HFFc6 (cell line): ENCODE measurements around the gene POLE. TPM values are rescaled to one million over a fixed set of nuclear protein-coding genes. Genes with fewer than 3 reads are reported as not detected.

Source experiments
- DNase-seq: peaks from one replicate; pipeline ENCODE4 v3.0.0-alpha.2; 2018
- H3K27ac Mint-ChIP-seq: 2 replicates; pipeline ENCODE4 v1.8.0; 2020; ENCODE audit warnings: mild to moderate bottlenecking, mixed read lengths
- H3K27me3 Mint-ChIP-seq: 2 replicates; pipeline ENCODE4 v1.8.0; 2021; ENCODE audit warnings: mild to moderate bottlenecking, moderate library complexity, mixed read lengths; ENCODE audit not compliant: insufficient read depth
- H3K36me3 Mint-ChIP-seq: 2 replicates; pipeline ENCODE4 v1.8.0; 2021; ENCODE audit warnings: low read depth, mixed read lengths
- H3K4me1 Mint-ChIP-seq: 2 replicates; pipeline ENCODE4 v1.8.0; 2020; ENCODE audit warnings: low read depth, mixed read lengths
- H3K4me3 Mint-ChIP-seq: 2 replicates; pipeline ENCODE4 v1.8.0; 2020; ENCODE audit warnings: mild to moderate bottlenecking, moderate library complexity, mixed read lengths
- H3K9me3 Mint-ChIP-seq: 2 replicates; pipeline ENCODE4 v1.8.0; 2020; ENCODE audit warnings: mild to moderate bottlenecking, mixed read lengths
- CTCF ChIP-seq: fragments of 200-600 bp; sonication (generic); IDR thresholded peaks from 2 replicates; pipeline ENCODE4 v1.5.0; 2021; ENCODE audit warnings: antibody characterized with exemption, mild to moderate bottlenecking
- total RNA-seq, 6 experiments: library from RNA; stranded (reverse); fragmentation: NEBNext Ultra II Directional; extraction: Animal tissue kit (Norgen Biotek cat#: 25700); gene quantifications; 2 replicates in 1 of 6; 3 replicates in 5 of 6; pipeline ENCODE4 v1.2.3, GENCODE V29; 2021

POLE gene
- total RNA-seq, 6 experiments from 2014 or later = 19.4 to 35.5 (median 29.3) TPM

- Mint-ChIP-seq H3K4me1 (no peaks in the 10 kb centered on the region), H3K4me3 (no peak overlapping the region), H3K27me3 (no peaks in the 10 kb centered on the region; the same call in 1 of the 2 replicates), H3K36me3 (peaks cover 48% of the 10 kb centered on the region), H3K27ac (no peak overlapping the region), H3K9me3 (no peaks in the 10 kb centered on the region)
- no peak for DNase-seq
- no peak for TF ChIP-seq CTCF
These were observed 24.0 kb downstream of the POLE start for GRCh38 chr12:132662901-132663755.

GRCh38 chr12:132661972-132662371 is 25.2 kb downstream of the POLE start:
- Mint-ChIP-seq H3K36me3 (peaks cover 53% of the 10 kb centered on the region), H3K27ac (no peak overlapping the region), H3K9me3 (no peaks in the 10 kb centered on the region), H3K4me1 (no peaks in the 10 kb centered on the region), H3K4me3 (no peak overlapping the region), H3K27me3 (no peaks in the 10 kb centered on the region; the same call in 1 of the 2 replicates)
- TF ChIP-seq CTCF = no peak
- no peak for DNase-seq

- Mint-ChIP-seq H3K9me3 (no peaks in the 10 kb centered on the region), H3K4me3 (no peak overlapping the region), H3K36me3 (peaks cover 51% of the 10 kb centered on the region), H3K4me1 (no peaks in the 10 kb centered on the region), H3K27ac (no peak overlapping the region), H3K27me3 (no peaks in the 10 kb centered on the region; the same call in 1 of the 2 replicates)
- no peak for TF ChIP-seq CTCF
- DNase-seq = no peak
These were observed 26.1 kb downstream of the POLE start for GRCh38 chr12:132660996-132661395.

- no peak for DNase-seq
- Mint-ChIP-seq H3K9me3 (no peaks in the 10 kb centered on the region), H3K27me3 (no peaks in the 10 kb centered on the region; the same call in 1 of the 2 replicates), H3K36me3 (peaks cover 41% of the 10 kb centered on the region), H3K4me1 (no peaks in the 10 kb centered on the region), H3K4me3 (no peak overlapping the region), H3K27ac (no peak overlapping the region)
- no peak for TF ChIP-seq CTCF
These were observed 27.1 kb downstream of the POLE start for GRCh38 chr12:132660052-132660451.

- peaks cover 40% of the 10 kb centered on the region for H3K36me3 Mint-ChIP-seq
- no peak for TF ChIP-seq CTCF
These were observed 28.0 kb downstream of the POLE start for GRCh38 chr12:132659146-132659545.

More at GRCh38 chr12:132659146-132659545, 28.0 kb downstream of the POLE start:
- Mint-ChIP-seq H3K27ac (no peak overlapping the region), H3K9me3 (no peaks in the 10 kb centered on the region), H3K4me1 (no peaks in the 10 kb centered on the region), H3K4me3 (no peak overlapping the region), H3K27me3 (no peaks in the 10 kb centered on the region; the same call in 1 of the 2 replicates)
- DNase-seq = no peak
